ENCODE data around the gene DCC. TPM values are rescaled to one million over a fixed set of nuclear protein-coding genes. Genes with fewer than 3 reads are reported as not detected.

The DCC gene
- total RNA-seq, 2 experiments from 2014 or later = not detected

- peaks cover 6% of the 10 kb centered on the region for H3K9me3 Mint-ChIP-seq
- H3K36me3 Mint-ChIP-seq (ENCODE audit: low read depth) = no peaks in the 10 kb centered on the region
- H3K36me3 ChIP-seq (ENCODE audit: insufficient read depth, low read length) = no peaks in the 10 kb centered on the region
- H3K27ac ChIP-seq (ENCODE audit: low read depth in 1 of 2, low read length in 2 of 2) = no peak overlapping the region
- ChIA-PET CTCF (interaction anchor here (0.6 kb wide), 1 partner anchor 9 kb away, joined by 3 read pairs; no protein-coding TSS in a partner anchor), POLR2A (no interaction called here)
- no peak overlapping the region for H3K4me3 ChIP-seq (ENCODE audit: low read length)
- DNase-seq = no peak
- no peaks in the 10 kb centered on the region for H3K27me3 Mint-ChIP-seq
- H3K27me3 ChIP-seq (ENCODE audit: control insufficient read depth in 1 of 2, insufficient read depth in 2 of 2, low read length in 2 of 2) = no peaks in the 10 kb centered on the region
- no peak overlapping the region for H3K27ac Mint-ChIP-seq
- no peak overlapping the region for H3K4me3 Mint-ChIP-seq
- H3K4me1 Mint-ChIP-seq (ENCODE audit: low read depth) = no peaks in the 10 kb centered on the region
- TF ChIP-seq, protein P1, sequence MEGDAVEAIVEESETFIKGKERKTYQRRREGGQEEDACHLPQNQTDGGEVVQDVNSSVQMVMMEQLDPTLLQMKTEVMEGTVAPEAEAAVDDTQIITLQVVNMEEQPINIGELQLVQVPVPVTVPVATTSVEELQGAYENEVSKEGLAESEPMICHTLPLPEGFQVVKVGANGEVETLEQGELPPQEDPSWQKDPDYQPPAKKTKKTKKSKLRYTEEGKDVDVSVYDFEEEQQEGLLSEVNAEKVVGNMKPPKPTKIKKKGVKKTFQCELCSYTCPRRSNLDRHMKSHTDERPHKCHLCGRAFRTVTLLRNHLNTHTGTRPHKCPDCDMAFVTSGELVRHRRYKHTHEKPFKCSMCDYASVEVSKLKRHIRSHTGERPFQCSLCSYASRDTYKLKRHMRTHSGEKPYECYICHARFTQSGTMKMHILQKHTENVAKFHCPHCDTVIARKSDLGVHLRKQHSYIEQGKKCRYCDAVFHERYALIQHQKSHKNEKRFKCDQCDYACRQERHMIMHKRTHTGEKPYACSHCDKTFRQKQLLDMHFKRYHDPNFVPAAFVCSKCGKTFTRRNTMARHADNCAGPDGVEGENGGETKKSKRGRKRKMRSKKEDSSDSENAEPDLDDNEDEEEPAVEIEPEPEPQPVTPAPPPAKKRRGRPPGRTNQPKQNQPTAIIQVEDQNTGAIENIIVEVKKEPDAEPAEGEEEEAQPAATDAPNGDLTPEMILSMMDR (IDR thresholded peaks at IDR 0.05) = no peak
- no peak for ATAC-seq (ENCODE audit: poor library complexity)
- H3K9me3 ChIP-seq (ENCODE audit: control insufficient read depth in 1 of 2, insufficient read depth in 1 of 2, low read length in 2 of 2) = no peaks in the 10 kb centered on the region
- intact Hi-C loops (cut with DNase I, micrococcal nuclease) = no loop called here
- H3K4me1 ChIP-seq (ENCODE audit: insufficient read depth, low read length) = no peaks in the 10 kb centered on the region
Measured at GRCh38 chr18:52541056-52541455, 201.1 kb downstream of the DCC start.

DNA sequence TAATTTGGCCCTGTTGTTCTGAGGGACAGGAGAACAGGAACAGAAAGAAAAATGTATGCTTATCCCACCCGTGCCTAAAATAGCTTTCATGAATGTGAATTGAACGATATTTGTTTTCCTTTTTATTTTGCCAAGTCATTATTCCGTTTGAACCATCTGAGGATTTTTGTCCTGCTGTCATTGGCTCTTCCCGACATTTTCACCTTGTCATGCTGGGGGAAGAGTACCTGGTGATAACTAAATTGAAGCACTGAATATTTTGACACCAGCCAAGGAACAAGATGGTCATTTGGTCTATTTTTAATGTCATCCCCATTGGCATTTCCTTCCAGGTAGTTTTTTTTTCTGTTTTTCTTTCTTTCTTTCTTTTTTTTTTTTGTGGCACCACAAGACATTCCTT, 204.1 kb downstream of the DCC start:
- no peak overlapping the region for H3K4me3 Mint-ChIP-seq
- POLR2A ChIA-PET = no interaction called here
- no peaks in the 10 kb centered on the region for H3K36me3 Mint-ChIP-seq (ENCODE audit: low read depth)
- TF ChIP-seq, protein P1 (IDR thresholded peaks at IDR 0.05) = no peak
- Histone ChIP-seq H3K4me3 (ENCODE audit: low read length) (no peak overlapping the region), H3K9me3 (ENCODE audit: control insufficient read depth in 1 of 2, insufficient read depth in 1 of 2, low read length in 2 of 2) (no peaks in the 10 kb centered on the region), H3K27me3 (ENCODE audit: control insufficient read depth in 1 of 2, insufficient read depth in 2 of 2, low read length in 2 of 2) (no peaks in the 10 kb centered on the region), H3K36me3 (ENCODE audit: insufficient read depth, low read length) (no peaks in the 10 kb centered on the region), H3K4me1 (ENCODE audit: insufficient read depth, low read length) (no peaks in the 10 kb centered on the region), H3K27ac (ENCODE audit: low read depth in 1 of 2, low read length in 2 of 2) (no peak overlapping the region)
- no peaks in the 10 kb centered on the region for H3K4me1 Mint-ChIP-seq (ENCODE audit: low read depth)
- DNase-seq (no peak), ATAC-seq (ENCODE audit: poor library complexity) (no peak)
- peaks cover 6% of the 10 kb centered on the region for H3K9me3 Mint-ChIP-seq
- CTCF ChIA-PET = no interaction called here
- no peaks in the 10 kb centered on the region for H3K27me3 Mint-ChIP-seq
- no peak overlapping the region for H3K27ac Mint-ChIP-seq
- intact Hi-C loops (cut with DNase I, micrococcal nuclease) = no loop called here

- no peaks in the 10 kb centered on the region for H3K4me1 Mint-ChIP-seq (ENCODE audit: low read depth)
- POLR2A ChIA-PET = no interaction called here
- no peak overlapping the region for H3K27ac Mint-ChIP-seq
- no peaks in the 10 kb centered on the region for H3K27me3 ChIP-seq (ENCODE audit: control insufficient read depth in 1 of 2, insufficient read depth in 2 of 2, low read length in 2 of 2)
- peaks cover 9% of the 10 kb centered on the region for H3K9me3 Mint-ChIP-seq
- H3K36me3 Mint-ChIP-seq (ENCODE audit: low read depth) = no peaks in the 10 kb centered on the region
- H3K36me3 ChIP-seq (ENCODE audit: insufficient read depth, low read length) = no peaks in the 10 kb centered on the region
- DNase-seq (no peak), ATAC-seq (ENCODE audit: poor library complexity) (no peak)
- no peak overlapping the region for H3K4me3 ChIP-seq (ENCODE audit: low read length)
- no peak overlapping the region for H3K4me3 Mint-ChIP-seq
- H3K9me3 ChIP-seq (ENCODE audit: control insufficient read depth in 1 of 2, insufficient read depth in 1 of 2, low read length in 2 of 2) = no peaks in the 10 kb centered on the region
- H3K27ac ChIP-seq (ENCODE audit: low read depth in 1 of 2, low read length in 2 of 2) = no peak overlapping the region
- TF ChIP-seq, protein P1 (IDR thresholded peaks at IDR 0.05) = no peak
- intact Hi-C loops (cut with DNase I, micrococcal nuclease) = no loop called here
- H3K4me1 ChIP-seq (ENCODE audit: insufficient read depth, low read length) = no peaks in the 10 kb centered on the region
- no peaks in the 10 kb centered on the region for H3K27me3 Mint-ChIP-seq
- CTCF ChIA-PET = no interaction called here
Measured at GRCh38 chr18:52546686-52547346, 206.8 kb downstream of the DCC start.
